GM18873 (cell line): ENCODE data around the gene PET117.
"Not testable (repeated sequence)": the region's sequence is repeated elsewhere in the genome, so short reads cannot be mapped to it uniquely, and the experiment has no call there.

Experiments
- ATAC-seq: cut with Tn5 transposase; IDR thresholded peaks from one replicate; pipeline ENCODE4 v1.9.1; 2021; ENCODE audit warnings: mild to moderate bottlenecking, moderate library complexity, moderate number of reproducible peaks; ENCODE audit not compliant: unreplicated experiment, low FRiP score

PET117 gene

GRCh38 chr20:18154342-18154741 lies 16.7 kb downstream of the PET117 start:
- ATAC-seq = no peak

- ATAC-seq = no peak
Measured at GRCh38 chr20:18156045-18156444, 18.4 kb downstream of the PET117 start.

- no peak for ATAC-seq
Measured at GRCh38 chr20:18164356-18164755, 26.7 kb downstream of the PET117 start.

GRCh38 chr20:18165553-18165952 lies 27.9 kb downstream of the PET117 start:
- ATAC-seq = no peak

- no peak for ATAC-seq
Measured at GRCh38 chr20:18166241-18166881, 28.7 kb downstream of the PET117 start.

- no peak for ATAC-seq
Measured at GRCh38 chr20:18166950-18167349, 29.3 kb downstream of the PET117 start.

GRCh38 chr20:18172379-18172778 lies 34.7 kb downstream of the PET117 start:
- no peak for ATAC-seq

GRCh38 chr20:18174906-18175683 lies 37.4 kb downstream of the PET117 start:
- no peak for ATAC-seq

- ATAC-seq = no peak
Measured at GRCh38 chr20:18176318-18176785, 38.7 kb downstream of the PET117 start.

- ATAC-seq = not testable (repeated sequence)
Measured at GRCh38 chr20:18180366-18180765, 42.7 kb downstream of the PET117 start.

- no peak for ATAC-seq
Measured at GRCh38 chr20:18180815-18181214, 43.2 kb downstream of the PET117 start.

- ATAC-seq = no peak
Measured at GRCh38 chr20:18187020-18187419, 49.4 kb downstream of the PET117 start.

GRCh38 chr20:18188434-18188833 lies 50.8 kb downstream of the PET117 start:
- ATAC-seq = no peak

- ATAC-seq = no peak
Measured at GRCh38 chr20:18190338-18191233, 52.9 kb downstream of the PET117 start.

- ATAC-seq = no peak
Measured at GRCh38 chr20:18191306-18191705, 53.6 kb downstream of the PET117 start.
